HL-60 (cell line): ENCODE results near the gene INSIG2.
"Not testable (repeated sequence)": the region's sequence is repeated elsewhere in the genome, so short reads cannot be mapped to it uniquely, and the experiment has no call there.

Experiments used
- DNase-seq, 2 experiments: peaks; one replicate each; pipeline ENCODE4 v3.0.0-alpha.2; 2010 to 2020; ENCODE audit warnings: low read depth in 1 of 2, low spot score in 1 of 2
- H3K27ac ChIP-seq: fragments of 250-450 bp; sonication (Bioruptor Pico); replicated peaks from 2 replicates; pipeline ENCODE4 v1.5.1; 2020; ENCODE audit warnings: mild to moderate bottlenecking, moderate library complexity
- H3K27me3 ChIP-seq: fragments of 250-450 bp; sonication (Bioruptor Pico); 2 replicates; pipeline ENCODE4 v1.5.1; 2021; ENCODE audit warnings: mild to moderate bottlenecking, moderate library complexity; ENCODE audit not compliant: insufficient read depth, poor library complexity, severe bottlenecking
- H3K4me3 ChIP-seq: replicated peaks from 2 replicates; pipeline ENCODE4 v1.5.1; 2011; ENCODE audit warnings: mild to moderate bottlenecking, control low read depth, low read length; ENCODE audit not compliant: insufficient read depth
- CTCF ChIP-seq: IDR thresholded peaks from one replicate; pipeline ENCODE4 v1.5.1; 2011; ENCODE audit warnings: low read length, control low read depth, inconsistent platforms; ENCODE audit not compliant: insufficient read depth
- GABPA ChIP-seq: IDR thresholded peaks from 2 replicates; pipeline ENCODE4 v1.6.1; 2012; ENCODE audit warnings: low read depth
- POLR2AphosphoS5 ChIP-seq: IDR thresholded peaks from 2 replicates; pipeline ENCODE4 v1.6.1; 2012; ENCODE audit warnings: low read depth
- SPI1 ChIP-seq: IDR thresholded peaks from 2 replicates; pipeline ENCODE4 v1.6.1; 2012; ENCODE audit warnings: low read depth, mild to moderate bottlenecking, borderline replicate concordance
- TF ChIP-seq, protein P1 (sequence below): IDR thresholded peaks from 2 replicates; pipeline ENCODE4 v1.6.1; 2012; ENCODE audit warnings: low read depth; ENCODE audit not compliant: insufficient replicate concordance

INSIG2 gene

GRCh38 chr2:118090387-118091139, 2.3 kb downstream of the INSIG2 start:
- no peak for DNase-seq
- Histone ChIP-seq H3K27me3 (no peaks in the 10 kb centered on the region), H3K4me3 (no peak overlapping the region), H3K27ac (no peak overlapping the region)
- TF ChIP-seq POLR2AphosphoS5, result no peak
- TF ChIP-seq GABPA, result no peak

DNA sequence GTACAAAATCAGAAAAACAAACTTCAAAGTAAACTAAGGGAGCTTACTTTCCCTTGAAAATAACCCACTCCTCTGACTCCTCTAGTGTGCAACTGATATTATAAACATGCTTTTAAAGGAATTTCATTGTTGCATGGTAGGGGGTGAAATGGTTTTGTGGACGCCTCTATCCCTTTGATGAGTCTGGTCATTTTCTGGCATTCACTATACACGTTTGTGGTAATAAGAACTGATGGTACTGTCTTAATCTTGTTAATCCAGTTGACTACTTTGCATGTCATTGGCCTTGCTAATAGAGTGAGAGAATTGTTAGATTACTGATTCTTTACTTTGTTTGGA, 2.8 kb downstream of the INSIG2 start:
- no peaks in the 10 kb centered on the region for H3K27me3 ChIP-seq
- H3K27ac ChIP-seq, result no peak overlapping the region
- TF ChIP-seq GABPA (no peak), SPI1 (no peak), CTCF (no peak), POLR2AphosphoS5 (no peak)
- TF ChIP-seq, protein P1, sequence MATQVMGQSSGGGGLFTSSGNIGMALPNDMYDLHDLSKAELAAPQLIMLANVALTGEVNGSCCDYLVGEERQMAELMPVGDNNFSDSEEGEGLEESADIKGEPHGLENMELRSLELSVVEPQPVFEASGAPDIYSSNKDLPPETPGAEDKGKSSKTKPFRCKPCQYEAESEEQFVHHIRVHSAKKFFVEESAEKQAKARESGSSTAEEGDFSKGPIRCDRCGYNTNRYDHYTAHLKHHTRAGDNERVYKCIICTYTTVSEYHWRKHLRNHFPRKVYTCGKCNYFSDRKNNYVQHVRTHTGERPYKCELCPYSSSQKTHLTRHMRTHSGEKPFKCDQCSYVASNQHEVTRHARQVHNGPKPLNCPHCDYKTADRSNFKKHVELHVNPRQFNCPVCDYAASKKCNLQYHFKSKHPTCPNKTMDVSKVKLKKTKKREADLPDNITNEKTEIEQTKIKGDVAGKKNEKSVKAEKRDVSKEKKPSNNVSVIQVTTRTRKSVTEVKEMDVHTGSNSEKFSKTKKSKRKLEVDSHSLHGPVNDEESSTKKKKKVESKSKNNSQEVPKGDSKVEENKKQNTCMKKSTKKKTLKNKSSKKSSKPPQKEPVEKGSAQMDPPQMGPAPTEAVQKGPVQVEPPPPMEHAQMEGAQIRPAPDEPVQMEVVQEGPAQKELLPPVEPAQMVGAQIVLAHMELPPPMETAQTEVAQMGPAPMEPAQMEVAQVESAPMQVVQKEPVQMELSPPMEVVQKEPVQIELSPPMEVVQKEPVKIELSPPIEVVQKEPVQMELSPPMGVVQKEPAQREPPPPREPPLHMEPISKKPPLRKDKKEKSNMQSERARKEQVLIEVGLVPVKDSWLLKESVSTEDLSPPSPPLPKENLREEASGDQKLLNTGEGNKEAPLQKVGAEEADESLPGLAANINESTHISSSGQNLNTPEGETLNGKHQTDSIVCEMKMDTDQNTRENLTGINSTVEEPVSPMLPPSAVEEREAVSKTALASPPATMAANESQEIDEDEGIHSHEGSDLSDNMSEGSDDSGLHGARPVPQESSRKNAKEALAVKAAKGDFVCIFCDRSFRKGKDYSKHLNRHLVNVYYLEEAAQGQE, result no peak
- DNase-seq, result no peak
- no peak overlapping the region for H3K4me3 ChIP-seq

DNA sequence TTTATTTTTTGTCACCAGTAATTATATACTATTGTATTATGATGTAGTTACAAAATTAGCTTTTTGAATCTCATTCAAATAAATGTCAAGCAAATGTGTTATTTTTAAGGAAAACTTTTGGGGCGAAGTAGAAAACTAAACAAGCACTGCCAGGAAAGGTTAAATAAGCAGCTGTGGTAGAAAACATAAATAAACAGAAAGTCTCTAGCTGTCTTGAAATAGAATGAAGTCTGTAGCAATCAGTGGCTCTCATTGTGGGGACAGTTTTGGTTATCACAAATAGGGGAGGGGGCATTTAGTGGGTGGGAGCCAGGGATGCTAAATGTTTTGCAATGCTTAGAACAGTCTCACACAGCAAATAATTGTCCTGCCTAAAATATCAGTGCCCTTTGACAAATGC, 3.4 kb downstream of the INSIG2 start:
- Histone ChIP-seq H3K27me3 (no peaks in the 10 kb centered on the region), H3K27ac (no peak overlapping the region), H3K4me3 (no peak overlapping the region)
- DNase-seq, result no peak
- TF ChIP-seq, protein P1, result no peak
- TF ChIP-seq SPI1 (no peak), CTCF (no peak), POLR2AphosphoS5 (no peak), GABPA (no peak)

- DNase-seq, H3K27ac ChIP-seq: not testable (repeated sequence)
These were observed 5.8 kb downstream of the INSIG2 start for GRCh38 chr2:118094102-118094501.

GRCh38 chr2:118094503-118094902, 6.2 kb downstream of the INSIG2 start:
- no peak for TF ChIP-seq CTCF
- no peak for DNase-seq
- H3K27ac ChIP-seq, result no peak overlapping the region
- no peaks in the 10 kb centered on the region for H3K27me3 ChIP-seq
- no peak overlapping the region for H3K4me3 ChIP-seq

More at GRCh38 chr2:118094102-118094501, 5.8 kb downstream of the INSIG2 start:
- not testable (repeated sequence) for H3K27me3 ChIP-seq, H3K4me3 ChIP-seq
